ENCODE data around the gene MYLIP. TPM values are rescaled to one million over a fixed set of nuclear protein-coding genes. Genes with fewer than 3 reads are reported as not detected.

Gene MYLIP
- total RNA-seq, 6 experiments from 2014 or later = 0.80 to 1.2 (median 1.0) TPM

GRCh38 chr6:16106991-16107787 lies 21.7 kb upstream of the MYLIP start:
- no peak for TF ChIP-seq CTCF (IDR thresholded peaks at IDR 0.05)
- H3K4me3 Mint-ChIP-seq = no peak overlapping the region
- H3K4me1 Mint-ChIP-seq (ENCODE audit: low read depth) = no peaks in the 10 kb centered on the region
- H3K27me3 Mint-ChIP-seq (ENCODE audit: insufficient read depth) = peaks cover 17% of the 10 kb centered on the region
- no peak for DNase-seq
- H3K9me3 Mint-ChIP-seq = no peaks in the 10 kb centered on the region
- no peak overlapping the region for H3K27ac Mint-ChIP-seq
- no peaks in the 10 kb centered on the region for H3K36me3 Mint-ChIP-seq (ENCODE audit: low read depth)

DNA sequence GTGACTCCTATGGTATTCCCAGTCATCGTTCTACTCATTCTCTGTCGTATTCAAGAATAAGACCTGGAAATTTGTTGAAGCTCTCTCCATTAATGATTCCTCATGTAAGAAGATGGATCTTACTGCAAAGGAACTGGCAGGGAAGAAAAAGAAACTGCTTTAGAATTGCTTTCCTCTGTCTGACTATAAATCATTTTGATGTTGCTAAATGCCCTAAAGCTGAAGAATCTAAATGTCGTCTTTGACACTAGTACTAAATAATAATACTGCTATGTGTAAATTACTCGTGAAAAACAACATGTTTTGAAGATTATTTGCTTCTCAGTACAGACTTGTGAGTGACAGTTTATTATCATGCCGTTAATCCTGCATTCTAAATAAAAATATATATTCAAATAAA lies 20.5 kb upstream of the MYLIP start:
- Mint-ChIP-seq H3K9me3 (no peaks in the 10 kb centered on the region), H3K4me1 (ENCODE audit: low read depth) (no peaks in the 10 kb centered on the region), H3K36me3 (ENCODE audit: low read depth) (no peaks in the 10 kb centered on the region), H3K27me3 (ENCODE audit: insufficient read depth) (peaks cover 17% of the 10 kb centered on the region), H3K27ac (no peak overlapping the region), H3K4me3 (no peak overlapping the region)
- TF ChIP-seq CTCF (IDR thresholded peaks at IDR 0.05) = no peak
- no peak for DNase-seq

DNA sequence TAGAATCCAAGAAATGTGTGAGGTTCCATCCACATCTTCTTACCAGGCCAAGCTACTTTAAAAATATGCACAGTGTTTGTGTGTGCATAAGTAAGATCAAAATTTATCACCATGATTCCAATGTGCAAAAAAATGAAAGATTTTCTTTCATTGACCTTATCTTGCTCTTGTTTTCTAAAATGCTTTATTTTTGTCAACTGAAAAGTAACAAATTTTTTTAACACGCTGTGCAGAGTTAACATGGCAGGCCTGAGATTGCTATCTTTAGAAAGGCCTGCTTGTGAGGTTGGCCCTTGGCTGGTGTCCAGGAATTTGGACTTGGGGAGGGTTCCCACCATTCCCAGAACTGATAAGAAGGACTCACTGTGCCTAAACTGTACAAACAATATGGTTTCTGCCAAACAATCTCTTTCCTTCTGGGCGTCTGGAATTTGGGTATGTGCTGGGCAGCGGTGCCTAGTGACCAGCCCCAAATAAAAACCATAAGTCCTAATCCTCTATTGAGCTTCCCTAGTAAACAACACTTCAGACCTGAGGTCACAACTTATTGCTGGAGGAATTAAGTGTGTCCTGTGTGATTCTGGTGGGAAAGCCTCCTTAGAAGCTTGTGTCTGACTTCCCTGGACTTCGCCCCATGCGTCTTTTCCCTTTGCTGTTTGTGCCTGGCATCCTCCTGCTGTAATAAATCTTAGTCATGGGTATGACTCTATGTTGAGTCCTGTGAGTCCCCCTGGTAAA lies 19.8 kb upstream of the MYLIP start:
- Mint-ChIP-seq H3K9me3 (no peaks in the 10 kb centered on the region), H3K27ac (no peak overlapping the region), H3K27me3 (ENCODE audit: insufficient read depth) (peaks cover 16% of the 10 kb centered on the region), H3K36me3 (ENCODE audit: low read depth) (no peaks in the 10 kb centered on the region), H3K4me3 (no peak overlapping the region), H3K4me1 (ENCODE audit: low read depth) (no peaks in the 10 kb centered on the region)
- no peak for TF ChIP-seq CTCF (IDR thresholded peaks at IDR 0.05)
- DNase-seq = no peak

GRCh38 chr6:16109659-16110305 lies 19.1 kb upstream of the MYLIP start:
- DNase-seq = no peak
- no peak overlapping the region for H3K27ac Mint-ChIP-seq

GRCh38 chr6:16118825-16119224 lies 10.1 kb upstream of the MYLIP start:
- H3K4me3 Mint-ChIP-seq = no peak overlapping the region
- H3K27ac Mint-ChIP-seq = no peak overlapping the region
- H3K27me3 Mint-ChIP-seq (ENCODE audit: insufficient read depth) = peaks cover 9% of the 10 kb centered on the region
- DNase-seq = no peak
- no peaks in the 10 kb centered on the region for H3K9me3 Mint-ChIP-seq
- H3K4me1 Mint-ChIP-seq (ENCODE audit: low read depth) = no peaks in the 10 kb centered on the region
- H3K36me3 Mint-ChIP-seq (ENCODE audit: low read depth) = no peaks in the 10 kb centered on the region
- no peak for TF ChIP-seq CTCF (IDR thresholded peaks at IDR 0.05)

More at GRCh38 chr6:16109659-16110305, 19.1 kb upstream of the MYLIP start:
- Mint-ChIP-seq H3K4me1 (ENCODE audit: low read depth) (no peaks in the 10 kb centered on the region), H3K27me3 (ENCODE audit: insufficient read depth) (peaks cover 9% of the 10 kb centered on the region), H3K4me3 (no peak overlapping the region), H3K9me3 (no peaks in the 10 kb centered on the region), H3K36me3 (ENCODE audit: low read depth) (no peaks in the 10 kb centered on the region)
- no peak for TF ChIP-seq CTCF (IDR thresholded peaks at IDR 0.05)

Data from HFFc6 (cell line).